HG03571 (cell line): ENCODE measurements around the gene PSME2.

Experiments
- ATAC-seq: cut with Tn5 transposase; IDR thresholded peaks from one replicate; pipeline ENCODE4 v1.9.1; 2021; ENCODE audit not compliant: unreplicated experiment

PSME2 gene

DNA sequence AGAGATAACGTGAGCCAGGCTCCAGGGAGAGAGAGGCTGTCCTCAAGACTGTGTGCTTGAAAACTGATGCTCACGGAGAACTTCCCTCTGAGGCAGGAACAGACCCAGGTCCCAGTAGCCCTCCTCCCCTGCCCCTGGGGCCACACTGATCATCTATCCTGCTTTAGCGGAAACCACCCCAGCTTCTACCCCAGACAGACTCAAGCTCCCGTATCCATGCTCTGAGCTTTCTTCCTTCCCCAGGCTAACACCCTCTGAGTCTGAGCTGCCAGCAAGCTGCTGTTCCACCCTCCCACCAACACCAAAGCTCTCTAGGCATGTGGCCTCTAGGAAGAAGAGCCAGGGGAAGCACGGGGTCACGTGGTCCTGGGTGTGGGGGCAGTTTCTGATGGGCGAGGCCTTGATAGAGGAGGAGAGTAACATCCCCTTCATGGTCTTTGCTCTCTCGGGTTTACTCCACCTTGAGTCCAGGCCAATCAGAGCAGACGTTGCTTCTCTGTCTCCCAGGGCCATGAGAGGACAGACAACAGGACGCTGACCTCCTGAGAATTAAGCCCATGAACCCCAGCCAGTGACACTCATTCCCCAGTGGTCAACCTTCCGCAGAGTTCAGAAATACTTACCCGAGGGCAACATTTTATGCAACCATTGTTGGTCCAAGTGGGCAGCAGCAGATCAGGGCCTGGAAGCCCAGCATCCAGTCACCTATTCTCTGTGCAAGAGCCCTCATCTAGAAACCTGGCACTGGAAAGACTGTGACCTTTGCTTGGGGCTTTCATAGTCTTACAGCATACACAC is 50.9 kb downstream of the PSME2 start:
- peak; percentile 53 for ATAC-seq

- no peak for ATAC-seq
Measured at GRCh38 chr14:24094841-24095270, 51.6 kb downstream of the PSME2 start.

DNA sequence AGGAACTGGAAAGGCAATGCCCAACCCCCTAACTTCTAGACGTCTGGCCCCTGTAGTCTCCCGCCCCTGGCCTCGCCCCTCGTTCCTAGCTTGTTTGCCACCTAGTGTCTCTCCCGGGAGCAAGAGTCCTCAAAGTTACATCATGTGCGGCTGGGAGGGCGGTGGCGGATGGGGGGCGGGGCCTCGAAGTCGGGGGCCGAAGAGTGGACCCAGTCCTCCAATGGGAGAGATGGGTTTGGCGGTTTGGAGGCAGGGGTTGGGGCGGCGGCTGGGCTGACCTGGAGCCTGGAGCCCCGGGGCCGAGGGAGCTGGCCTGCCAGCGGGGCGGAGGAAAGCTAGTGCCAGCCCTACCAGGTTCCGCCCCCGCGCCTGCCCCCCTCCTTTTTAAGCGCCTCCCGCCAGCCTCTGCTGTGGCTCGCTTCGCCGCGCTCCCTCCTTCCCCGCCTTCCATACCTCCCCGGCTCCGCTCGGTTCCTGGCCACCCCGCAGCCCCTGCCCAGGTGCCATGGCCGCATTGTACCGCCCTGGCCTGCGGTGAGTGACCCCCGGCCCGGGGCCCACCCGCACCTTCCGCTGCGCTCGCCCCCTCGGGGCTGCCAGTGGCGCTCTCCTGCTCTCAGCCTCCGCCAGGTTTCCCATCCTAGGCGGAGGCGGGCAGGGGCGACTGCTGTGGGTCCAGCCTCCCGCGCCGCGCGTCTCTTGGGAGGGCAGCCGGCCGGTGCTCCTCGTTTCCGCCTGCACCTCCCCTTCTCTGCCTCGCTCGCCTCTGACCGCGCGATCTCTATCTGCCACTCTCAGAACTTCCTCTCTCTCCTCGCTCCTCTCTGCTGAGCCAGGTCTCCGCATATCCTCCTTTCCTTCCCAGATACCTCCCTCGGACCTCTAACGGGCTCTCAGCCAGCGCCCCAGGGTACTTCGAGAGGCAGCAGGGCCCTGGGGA is 52.2 kb downstream of the PSME2 start, which contains the start of gene PCK2:
Gene PCK2 (plus strand): TSS at position 411 of the 940 bp plus-strand sequence. CDS start 95 bp downstream, at position 506.
- ATAC-seq: peak; percentile 37
